Measurements from ENCODE around the gene FGD2. TPM values are rescaled to one million over a fixed set of nuclear protein-coding genes. Genes with fewer than 3 reads are reported as not detected.

Gene FGD2
- total RNA-seq, 1 donor from 2014 or later = 0.10 TPM

GRCh38 chr6:36999061-36999750, 6.2 kb upstream of the FGD2 start:
- no peak for TF ChIP-seq CTCF (conservative IDR thresholded peaks at IDR 0.05)
- no peak for DNase-seq (ENCODE audit: extremely low spot score, unreplicated experiment)
- Mint-ChIP-seq H3K36me3 (no peaks in the 10 kb centered on the region), H3K9me3 (no peaks in the 10 kb centered on the region), H3K4me3 (no peak overlapping the region), H3K27ac (no peak overlapping the region), H3K27me3 (peaks cover 6% of the 10 kb centered on the region), H3K4me1 (ENCODE audit: unreplicated experiment) (peaks cover 18% of the 10 kb centered on the region)

- H3K4me3 Mint-ChIP-seq = no peak overlapping the region
- TF ChIP-seq CTCF (conservative IDR thresholded peaks at IDR 0.05) = no peak
These were observed 5.7 kb upstream of the FGD2 start for GRCh38 chr6:36999751-37000125.

GRCh38 chr6:37004044-37004980, 1.1 kb upstream of the FGD2 start:
- Mint-ChIP-seq H3K36me3 (no peaks in the 10 kb centered on the region), H3K9me3 (no peaks in the 10 kb centered on the region), H3K4me1 (ENCODE audit: unreplicated experiment) (peaks cover 4% of the 10 kb centered on the region), H3K4me3 (no peak overlapping the region), H3K27ac (no peak overlapping the region), H3K27me3 (peaks cover 6% of the 10 kb centered on the region)
- no peak for DNase-seq (ENCODE audit: extremely low spot score, unreplicated experiment)
- no peak for TF ChIP-seq CTCF (conservative IDR thresholded peaks at IDR 0.05)

More at GRCh38 chr6:36999751-37000125, 5.7 kb upstream of the FGD2 start:
- H3K4me1 Mint-ChIP-seq (ENCODE audit: unreplicated experiment) = peaks cover 18% of the 10 kb centered on the region
- no peak for DNase-seq (ENCODE audit: extremely low spot score, unreplicated experiment)
- peaks cover 6% of the 10 kb centered on the region for H3K27me3 Mint-ChIP-seq
- no peaks in the 10 kb centered on the region for H3K9me3 Mint-ChIP-seq
- H3K36me3 Mint-ChIP-seq = no peaks in the 10 kb centered on the region
- no peak overlapping the region for H3K27ac Mint-ChIP-seq

GRCh38 chr6:37005827-37006567, 542 bp downstream of the FGD2 start:
- no peaks in the 10 kb centered on the region for H3K36me3 Mint-ChIP-seq
- H3K27ac Mint-ChIP-seq = no peak overlapping the region
- no peaks in the 10 kb centered on the region for H3K4me1 Mint-ChIP-seq (ENCODE audit: unreplicated experiment)
- TF ChIP-seq CTCF (conservative IDR thresholded peaks at IDR 0.05) = no peak
- H3K27me3 Mint-ChIP-seq = peaks cover 2% of the 10 kb centered on the region
- no peaks in the 10 kb centered on the region for H3K9me3 Mint-ChIP-seq
- H3K4me3 Mint-ChIP-seq = no peak overlapping the region
- DNase-seq (ENCODE audit: extremely low spot score, unreplicated experiment) = no peak

GRCh38 chr6:37006793-37007339, 1.4 kb downstream of the FGD2 start:
- Mint-ChIP-seq H3K4me1 (ENCODE audit: unreplicated experiment) (no peaks in the 10 kb centered on the region), H3K9me3 (no peaks in the 10 kb centered on the region)

More at GRCh38 chr6:37006793-37007339, 1.4 kb downstream of the FGD2 start:
- no peak for DNase-seq (ENCODE audit: extremely low spot score, unreplicated experiment)
- peaks cover 2% of the 10 kb centered on the region for H3K27me3 Mint-ChIP-seq
- no peak overlapping the region for H3K4me3 Mint-ChIP-seq
- no peak for TF ChIP-seq CTCF (conservative IDR thresholded peaks at IDR 0.05)
- no peaks in the 10 kb centered on the region for H3K36me3 Mint-ChIP-seq
- H3K27ac Mint-ChIP-seq = no peak overlapping the region
